C4-2B (cell line): Measurements from ENCODE around the gene NHERF2.
A peak's percentile ranks its signal among the peaks of the same experiment; 100 is the strongest.

ENCODE experiments used
- ZFX ChIP-seq: fragments of 450-650 bp; IDR thresholded peaks from 2 replicates; pipeline ENCODE4 v1.6.1; 2017
- TF ChIP-seq, protein P1 (sequence below): fragments of 450-650 bp; conservative IDR thresholded peaks from 2 replicates; pipeline ENCODE4 v1.5.1; 2017; ENCODE audit warnings: mild to moderate bottlenecking

DNA sequence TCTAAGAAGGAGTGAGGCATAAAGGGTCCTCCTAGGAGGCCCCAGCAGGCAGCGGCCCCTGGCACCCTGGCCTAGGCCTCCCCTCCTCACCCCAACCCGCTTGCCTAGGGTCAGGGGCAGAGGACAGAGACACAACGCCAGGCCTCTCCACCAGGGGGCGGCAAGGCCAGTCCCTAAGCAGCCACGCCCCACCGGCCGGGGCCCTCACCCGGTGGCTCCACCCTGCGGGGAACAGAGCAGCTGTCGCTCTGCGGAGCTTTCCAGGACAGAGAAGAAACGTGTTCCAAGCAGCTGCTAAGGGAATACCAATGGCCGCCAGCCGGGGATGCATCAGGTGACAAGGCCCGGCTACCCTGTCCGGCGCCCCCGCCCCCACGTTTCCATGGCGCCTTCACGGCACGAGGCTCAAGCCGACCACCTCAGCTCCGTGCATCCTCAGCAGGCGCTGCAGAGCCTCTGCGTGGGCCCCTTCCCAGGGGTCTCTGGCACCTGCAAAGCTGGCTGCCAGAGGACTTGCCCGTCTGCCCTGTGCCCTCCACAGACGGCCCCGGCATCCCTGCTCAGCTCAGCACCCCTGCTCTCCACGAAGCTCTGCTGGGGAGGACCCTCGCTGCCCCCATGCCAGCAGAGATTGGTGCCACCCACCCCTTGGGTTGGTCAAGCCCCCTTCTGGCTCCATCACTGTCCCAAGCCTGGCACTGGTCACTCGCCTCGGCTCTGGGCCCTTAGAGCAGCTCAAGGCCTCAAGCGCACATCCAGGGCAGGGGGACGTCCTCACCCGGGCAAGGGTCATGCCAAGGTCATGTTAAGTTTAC is 22.7 kb upstream of the NHERF2 start:
- TF ChIP-seq ZFX = no peak
- TF ChIP-seq, protein P1, sequence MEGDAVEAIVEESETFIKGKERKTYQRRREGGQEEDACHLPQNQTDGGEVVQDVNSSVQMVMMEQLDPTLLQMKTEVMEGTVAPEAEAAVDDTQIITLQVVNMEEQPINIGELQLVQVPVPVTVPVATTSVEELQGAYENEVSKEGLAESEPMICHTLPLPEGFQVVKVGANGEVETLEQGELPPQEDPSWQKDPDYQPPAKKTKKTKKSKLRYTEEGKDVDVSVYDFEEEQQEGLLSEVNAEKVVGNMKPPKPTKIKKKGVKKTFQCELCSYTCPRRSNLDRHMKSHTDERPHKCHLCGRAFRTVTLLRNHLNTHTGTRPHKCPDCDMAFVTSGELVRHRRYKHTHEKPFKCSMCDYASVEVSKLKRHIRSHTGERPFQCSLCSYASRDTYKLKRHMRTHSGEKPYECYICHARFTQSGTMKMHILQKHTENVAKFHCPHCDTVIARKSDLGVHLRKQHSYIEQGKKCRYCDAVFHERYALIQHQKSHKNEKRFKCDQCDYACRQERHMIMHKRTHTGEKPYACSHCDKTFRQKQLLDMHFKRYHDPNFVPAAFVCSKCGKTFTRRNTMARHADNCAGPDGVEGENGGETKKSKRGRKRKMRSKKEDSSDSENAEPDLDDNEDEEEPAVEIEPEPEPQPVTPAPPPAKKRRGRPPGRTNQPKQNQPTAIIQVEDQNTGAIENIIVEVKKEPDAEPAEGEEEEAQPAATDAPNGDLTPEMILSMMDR = peak; percentile 95
